Measurements from ENCODE around the gene A1CF. TPM values are rescaled to one million over a fixed set of nuclear protein-coding genes. Genes with fewer than 3 reads are reported as not detected.
"Not testable (repeated sequence)": the region's sequence is repeated elsewhere in the genome, so short reads cannot be mapped to it uniquely, and the experiment has no call there.

The A1CF gene
- total and polyA plus RNA-seq, 3 donors from 2014 or later: 0.12 TPM; not detected in 2

DNA sequence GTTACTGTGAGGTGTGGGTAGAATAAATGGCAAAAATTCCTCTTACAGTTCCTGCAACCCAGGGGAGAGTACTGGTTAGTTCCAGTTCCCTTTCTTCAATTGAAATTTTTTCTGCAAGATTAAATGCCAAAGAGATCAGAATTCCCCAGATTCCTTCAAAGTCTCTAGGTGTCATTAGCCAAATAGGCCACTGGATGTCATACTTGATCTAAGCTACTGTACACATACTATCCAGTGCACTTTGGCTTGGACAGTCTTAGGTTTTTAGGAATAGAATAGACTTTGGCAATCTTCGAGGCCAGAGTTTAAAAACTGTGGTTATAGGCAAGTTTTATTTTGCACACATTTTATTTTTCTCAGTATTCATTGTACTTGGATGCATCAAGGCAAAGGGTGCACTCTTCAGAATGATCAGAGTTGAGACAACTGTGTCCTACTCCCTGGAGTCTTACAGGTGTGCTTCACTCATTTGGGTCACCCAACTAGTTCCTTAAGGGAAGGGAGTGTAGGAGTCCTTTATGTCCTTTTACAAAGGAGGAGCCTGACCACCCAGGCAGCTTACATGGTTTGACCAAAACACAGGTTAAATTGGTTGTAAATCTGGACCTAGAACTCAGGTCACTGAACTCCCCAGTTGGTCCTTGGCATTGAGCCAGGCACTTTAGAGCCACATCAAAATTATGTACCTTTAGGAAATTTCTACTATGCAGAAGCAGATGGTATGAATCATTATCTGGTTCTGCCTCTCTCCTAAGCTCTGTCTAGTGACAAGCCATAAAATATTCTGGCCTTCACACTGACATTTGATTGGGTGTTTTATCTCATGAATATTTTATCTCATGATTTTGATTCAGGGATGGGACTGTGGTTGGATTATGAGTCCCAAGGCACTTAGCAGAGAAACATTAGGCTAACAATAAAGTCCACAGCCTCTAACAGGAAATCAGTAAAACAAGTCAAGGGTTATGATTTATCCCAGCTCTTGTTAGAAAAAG, 96.2 kb downstream of the A1CF start:
- Histone ChIP-seq H3K27ac (no peak overlapping the region), H3K4me1 (no peaks in the 10 kb centered on the region), H3K9me3 (no peaks in the 10 kb centered on the region), H3K4me3 (no peak overlapping the region), H3K36me3 (ENCODE audit: low read depth, missing control alignments) (no peaks in the 10 kb centered on the region), H3K27me3 (no peaks in the 10 kb centered on the region)
- 50 to 56% methylated on average over 1 of the region's 1 CpG for WGBS, 2 donors
- intact Hi-C loops (cut with DNase I; ENCODE audit: low total_unique reads): no loop called here
- TF ChIP-seq, protein P1, sequence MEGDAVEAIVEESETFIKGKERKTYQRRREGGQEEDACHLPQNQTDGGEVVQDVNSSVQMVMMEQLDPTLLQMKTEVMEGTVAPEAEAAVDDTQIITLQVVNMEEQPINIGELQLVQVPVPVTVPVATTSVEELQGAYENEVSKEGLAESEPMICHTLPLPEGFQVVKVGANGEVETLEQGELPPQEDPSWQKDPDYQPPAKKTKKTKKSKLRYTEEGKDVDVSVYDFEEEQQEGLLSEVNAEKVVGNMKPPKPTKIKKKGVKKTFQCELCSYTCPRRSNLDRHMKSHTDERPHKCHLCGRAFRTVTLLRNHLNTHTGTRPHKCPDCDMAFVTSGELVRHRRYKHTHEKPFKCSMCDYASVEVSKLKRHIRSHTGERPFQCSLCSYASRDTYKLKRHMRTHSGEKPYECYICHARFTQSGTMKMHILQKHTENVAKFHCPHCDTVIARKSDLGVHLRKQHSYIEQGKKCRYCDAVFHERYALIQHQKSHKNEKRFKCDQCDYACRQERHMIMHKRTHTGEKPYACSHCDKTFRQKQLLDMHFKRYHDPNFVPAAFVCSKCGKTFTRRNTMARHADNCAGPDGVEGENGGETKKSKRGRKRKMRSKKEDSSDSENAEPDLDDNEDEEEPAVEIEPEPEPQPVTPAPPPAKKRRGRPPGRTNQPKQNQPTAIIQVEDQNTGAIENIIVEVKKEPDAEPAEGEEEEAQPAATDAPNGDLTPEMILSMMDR (IDR thresholded peaks at IDR 0.05): peak in 2 of 3 experiments; percentile 14 to 34
- no peak for TF ChIP-seq POLR2A (IDR thresholded peaks at IDR 0.05)
- no peak for DNase-seq

DNA sequence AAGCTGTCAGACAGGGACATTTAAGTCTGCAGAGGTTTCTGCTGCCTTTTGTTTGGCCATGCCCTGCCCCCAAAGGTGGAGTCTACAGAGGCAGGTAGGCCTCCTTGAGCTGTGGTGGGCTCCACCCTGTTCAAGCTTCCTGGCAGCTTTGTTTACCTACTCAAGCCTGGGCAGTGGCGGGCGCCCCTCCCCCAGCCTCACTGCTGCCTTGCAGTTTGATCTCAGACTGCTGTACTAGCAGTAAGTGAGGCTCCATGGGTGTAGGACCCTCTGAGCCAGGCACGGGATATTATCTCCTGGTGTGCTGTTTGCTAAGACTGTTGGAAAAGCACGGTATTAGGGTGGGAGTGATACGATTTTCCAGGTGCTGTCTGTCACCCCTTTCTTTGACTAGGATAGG, 97.5 kb downstream of the A1CF start:
- WGBS, 2 donors: 49 to 75% methylated on average over 2 to 5 of the region's 5 CpGs
- H3K9me3 ChIP-seq; H3K27ac ChIP-seq; DNase-seq; H3K4me3 ChIP-seq; H3K27me3 ChIP-seq; H3K4me1 ChIP-seq; intact Hi-C loops (cut with DNase I; ENCODE audit: low total_unique reads); H3K36me3 ChIP-seq (ENCODE audit: low read depth, missing control alignments): not testable (repeated sequence)

DNA sequence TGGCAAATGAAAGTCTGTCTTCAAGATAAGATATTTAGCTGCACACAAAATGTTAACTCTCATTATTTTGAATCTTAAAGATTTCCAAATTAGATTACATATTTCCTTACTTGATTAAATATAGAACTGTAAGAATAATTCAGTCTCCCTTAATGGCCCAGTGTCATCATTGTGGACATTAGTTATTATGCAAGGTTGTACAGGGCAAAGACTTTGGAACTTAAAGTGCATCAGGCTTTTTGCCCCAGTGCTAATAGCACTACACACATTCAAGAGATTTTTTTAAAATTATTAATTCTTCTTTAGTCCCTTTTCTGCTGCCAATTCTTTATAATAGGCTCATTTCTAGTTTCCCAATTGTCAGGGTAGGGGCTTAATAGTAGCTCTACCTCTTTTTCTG, 103.4 kb downstream of the A1CF start:
- intact Hi-C loops (cut with DNase I; ENCODE audit: low total_unique reads); H3K36me3 ChIP-seq (ENCODE audit: low read depth, missing control alignments); H3K27ac ChIP-seq; H3K27me3 ChIP-seq; H3K4me3 ChIP-seq; DNase-seq; H3K9me3 ChIP-seq; H3K4me1 ChIP-seq: not testable (repeated sequence)

DNA sequence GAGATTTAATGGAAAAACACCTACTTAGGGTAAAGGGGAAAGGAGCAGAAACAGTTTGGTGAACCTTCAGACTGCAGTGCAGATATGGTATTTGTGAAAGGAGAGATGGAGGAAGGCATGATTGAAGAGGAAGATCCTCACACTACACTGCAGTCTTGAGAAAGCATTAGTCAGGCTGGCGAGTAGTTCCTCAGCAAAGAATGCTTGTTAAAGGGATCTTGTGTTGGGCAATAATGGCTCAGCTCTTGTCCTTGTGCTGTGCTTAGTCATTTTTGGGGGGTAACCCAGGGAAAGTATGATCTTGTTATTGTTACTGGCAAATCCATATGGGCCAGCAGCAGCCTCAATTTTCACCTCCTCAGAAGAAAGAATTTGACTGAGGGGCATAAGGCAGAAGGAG, 105.4 kb downstream of the A1CF start:
- DNase-seq; H3K27me3 ChIP-seq; H3K4me1 ChIP-seq; intact Hi-C loops (cut with DNase I; ENCODE audit: low total_unique reads); H3K4me3 ChIP-seq; H3K27ac ChIP-seq; H3K9me3 ChIP-seq; H3K36me3 ChIP-seq (ENCODE audit: low read depth, missing control alignments): not testable (repeated sequence)
- 83 to 86% methylated on average over 1 of the region's 1 CpG for WGBS, 2 donors

DNA sequence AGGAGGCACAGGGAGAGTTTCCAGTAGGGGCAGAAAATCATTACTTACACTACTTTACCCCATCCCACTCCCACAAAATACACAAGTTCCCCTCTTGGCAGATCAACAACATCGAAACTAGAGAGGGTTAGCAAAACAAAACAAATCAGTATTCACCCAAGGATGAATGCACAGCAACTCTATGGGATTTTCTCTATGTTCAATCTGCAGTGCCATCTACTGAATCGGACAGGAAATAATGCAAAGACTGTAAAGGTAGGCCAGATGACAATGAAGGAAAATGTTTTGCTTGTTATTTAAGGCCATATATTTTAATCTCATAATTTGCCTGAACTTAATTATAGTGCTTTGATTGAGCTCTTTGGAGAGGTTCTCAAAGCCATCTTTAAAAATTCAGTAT, 110.6 kb downstream of the A1CF start:
- H3K27ac ChIP-seq; DNase-seq; H3K9me3 ChIP-seq; H3K27me3 ChIP-seq; intact Hi-C loops (cut with DNase I; ENCODE audit: low total_unique reads); H3K36me3 ChIP-seq (ENCODE audit: low read depth, missing control alignments); H3K4me1 ChIP-seq; H3K4me3 ChIP-seq: not testable (repeated sequence)
- WGBS, 2 donors: 76 to 78% methylated on average over 2 of the region's 2 CpGs

DNA sequence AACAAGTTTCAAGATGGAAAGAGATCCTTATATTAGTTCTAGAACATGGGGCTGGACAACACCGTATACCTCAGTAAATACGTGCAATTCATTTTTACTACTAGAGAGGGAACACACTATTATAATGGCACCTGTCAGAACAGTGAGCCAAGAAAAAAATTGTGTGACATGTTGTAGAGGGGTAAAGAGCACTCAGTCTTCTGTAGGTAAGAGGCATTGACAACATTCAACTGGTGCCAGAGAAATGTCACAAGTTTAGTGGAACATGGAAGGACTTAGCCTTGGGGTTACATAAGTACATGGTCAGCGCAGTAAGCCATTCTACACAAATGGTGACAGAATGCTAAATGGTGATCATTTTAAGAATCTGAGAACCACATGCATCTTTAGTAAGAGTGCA, 113.4 kb downstream of the A1CF start:
- 88 to 100% methylated on average over 1 to 2 of the region's 3 CpGs for WGBS, 2 donors
- intact Hi-C loops (cut with DNase I; ENCODE audit: low total_unique reads); H3K4me1 ChIP-seq: not testable (repeated sequence)

DNA sequence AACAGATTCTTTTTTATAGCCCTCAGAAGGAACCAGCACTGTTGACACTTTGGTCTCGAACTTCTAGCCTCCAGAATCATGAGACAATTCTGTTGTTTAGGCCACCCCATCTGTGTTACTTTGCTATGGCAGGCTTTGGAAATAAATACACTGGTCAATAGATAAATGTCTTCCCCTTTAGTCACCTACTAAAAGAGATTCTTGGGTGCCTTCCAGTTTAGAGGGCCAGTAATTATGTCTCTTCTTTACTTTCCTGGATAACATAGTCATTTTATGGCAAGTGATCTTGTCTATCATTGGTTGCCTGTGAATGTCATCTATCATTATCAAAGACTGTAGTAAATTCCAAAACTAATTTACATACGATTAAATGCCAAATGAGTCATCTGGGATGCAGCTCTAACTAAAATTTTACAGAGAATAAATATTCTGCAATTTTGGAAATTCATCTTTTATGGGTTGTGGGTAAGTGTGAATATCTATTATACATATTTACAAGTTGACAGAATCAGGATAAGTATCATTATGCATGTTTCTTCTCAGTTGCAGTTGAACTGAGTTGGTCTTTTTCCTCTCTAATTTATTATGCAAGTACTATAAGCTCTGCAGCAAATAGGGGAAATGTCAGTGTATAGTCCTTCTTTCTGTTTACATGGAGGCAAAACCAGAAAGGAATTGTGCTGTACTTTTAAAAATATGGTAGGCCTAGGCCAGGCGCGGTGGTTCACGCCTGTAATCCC, 118.5 kb downstream of the A1CF start:
- H3K9me3 ChIP-seq; H3K4me3 ChIP-seq; H3K27ac ChIP-seq; DNase-seq; H3K4me1 ChIP-seq; H3K27me3 ChIP-seq; H3K36me3 ChIP-seq (ENCODE audit: low read depth, missing control alignments); intact Hi-C loops (cut with DNase I; ENCODE audit: low total_unique reads): not testable (repeated sequence)
- WGBS, 2 donors: 74 to 86% methylated on average over 4 of the region's 5 CpGs

More for the DNA sequence above, 113.4 kb downstream of the A1CF start:
- not testable (repeated sequence) for H3K9me3 ChIP-seq; H3K27me3 ChIP-seq; H3K36me3 ChIP-seq (ENCODE audit: low read depth, missing control alignments); H3K4me3 ChIP-seq; DNase-seq; H3K27ac ChIP-seq

Other genes starting within 250 kb of the A1CF start
- 1 to 10 TPM; 6.6 to 10.0 TPM for gene ASAH2B, start 145.7 kb downstream of the A1CF start, total RNA-seq
- 4.1 TPM for gene ASAH2B, start 145.7 kb downstream of the A1CF start, polyA plus RNA-seq (ENCODE audit: insufficient read depth, low read depth, low replicate concordance)
- gene PRKG1, start 188.9 kb upstream of the A1CF start, total RNA-seq: 10 to 100 TPM; 12.5 to 15.3 TPM
- gene PRKG1, start 188.9 kb upstream of the A1CF start, polyA plus RNA-seq (ENCODE audit: insufficient read depth, low read depth, low replicate concordance): 6.3 TPM